HG03460 (cell line): ENCODE data around the gene PRRC2C.
"Not testable (repeated sequence)": the region's sequence is repeated elsewhere in the genome, so short reads cannot be mapped to it uniquely, and the experiment has no call there.

ENCODE experiments used
- ATAC-seq: cut with Tn5 transposase; IDR thresholded peaks from one replicate; pipeline ENCODE4 v1.9.1; 2021; ENCODE audit not compliant: unreplicated experiment

PRRC2C gene

GRCh38 chr1:171485375-171486047 is at the start of gene PRRC2C:
PRRC2C (plus strand) TSS chr1:171485530; CDS start chr1:171512089, 26,559 bp downstream.
- peak; percentile 97 for ATAC-seq

DNA sequence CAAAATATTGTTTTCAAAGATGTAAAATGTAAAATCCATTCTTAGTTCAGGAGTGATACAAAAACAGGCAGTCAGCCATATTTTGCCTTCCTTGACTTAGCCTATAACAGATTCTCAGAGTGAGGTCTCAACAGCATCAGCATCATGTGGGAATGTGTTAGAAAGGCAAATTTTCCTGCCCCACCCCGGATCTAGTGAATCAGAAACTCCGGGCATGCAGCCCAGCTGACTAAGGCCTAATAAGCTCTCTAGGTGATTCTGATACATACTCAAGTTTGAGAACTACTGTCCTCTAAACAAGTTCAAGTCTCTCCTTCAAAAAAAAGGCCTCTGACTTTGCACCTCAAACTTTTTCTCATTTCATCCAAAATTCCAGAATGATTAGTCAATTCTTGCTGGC is 46.9 kb upstream of the PRRC2C start:
- ATAC-seq: no peak

DNA sequence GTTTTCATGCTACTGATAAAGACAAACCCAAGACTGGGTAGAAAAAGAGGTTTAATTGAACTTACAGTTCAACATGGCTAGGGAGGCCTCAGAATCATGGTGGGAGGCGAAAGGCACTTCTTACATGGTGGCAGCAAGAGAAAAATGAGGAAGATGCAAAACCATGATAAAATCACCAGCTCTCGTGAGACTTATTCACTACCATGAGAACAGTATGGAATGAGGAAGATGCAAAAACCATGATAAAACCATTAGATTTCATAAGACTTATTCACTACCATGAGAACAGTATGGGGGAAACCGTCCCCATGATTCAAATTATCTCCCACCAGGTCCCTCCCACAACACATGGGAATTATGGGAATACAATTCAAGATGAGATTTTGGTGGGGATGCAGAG is 45.1 kb upstream of the PRRC2C start:
- ATAC-seq: not testable (repeated sequence)

DNA sequence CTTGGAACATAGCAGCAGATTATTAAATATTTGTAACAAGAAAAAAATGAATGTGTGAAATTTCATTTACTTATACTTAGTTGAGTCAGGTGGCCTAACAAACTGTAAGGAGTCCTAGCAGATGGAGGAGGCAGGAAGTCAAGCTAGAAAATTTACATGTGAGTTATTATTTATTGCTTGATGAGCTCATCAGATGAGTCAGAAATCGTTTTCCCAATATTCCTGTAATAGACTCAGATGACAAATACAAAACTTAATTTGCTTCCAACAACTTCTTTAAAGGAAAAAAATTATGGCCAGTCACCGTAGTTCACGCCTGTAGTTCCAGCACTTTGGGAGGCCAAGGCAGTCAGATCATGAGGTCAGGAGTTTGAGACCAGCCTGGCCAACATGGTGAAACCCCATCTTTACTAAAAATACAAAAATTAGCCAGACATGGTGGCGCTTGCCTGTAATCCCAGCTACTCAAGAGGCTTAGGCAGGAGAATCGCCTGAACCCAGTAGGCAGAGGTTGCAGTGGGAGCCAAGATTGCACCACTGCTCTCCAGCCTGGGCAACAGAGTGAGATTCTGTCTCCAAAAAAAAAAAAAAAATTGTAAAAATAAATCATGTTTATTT is 43.9 kb upstream of the PRRC2C start:
- not testable (repeated sequence) for ATAC-seq

- no peak for ATAC-seq
Measured at GRCh38 chr1:171446386-171446785, 38.9 kb upstream of the PRRC2C start.

DNA sequence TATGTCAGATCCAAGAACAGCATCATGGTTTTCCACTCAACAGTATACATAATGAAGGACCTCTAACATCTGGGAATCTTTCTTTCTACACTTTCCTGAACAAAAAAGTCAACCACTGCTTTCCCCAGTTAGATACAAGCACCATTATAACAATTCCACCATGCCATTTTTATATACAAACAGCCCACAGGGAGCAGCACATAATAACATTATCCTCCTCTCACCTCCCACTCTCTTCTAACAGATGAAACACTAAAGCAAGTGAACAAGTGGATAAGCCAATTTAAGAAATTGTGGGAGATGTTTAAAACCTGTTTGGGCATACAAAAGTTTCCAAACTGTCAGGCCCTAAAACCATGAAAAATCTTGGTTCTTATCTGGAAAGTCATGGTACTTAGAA is 29.4 kb upstream of the PRRC2C start:
- ATAC-seq: no peak

GRCh38 chr1:171457412-171457811 is 27.9 kb upstream of the PRRC2C start:
- no peak for ATAC-seq

DNA sequence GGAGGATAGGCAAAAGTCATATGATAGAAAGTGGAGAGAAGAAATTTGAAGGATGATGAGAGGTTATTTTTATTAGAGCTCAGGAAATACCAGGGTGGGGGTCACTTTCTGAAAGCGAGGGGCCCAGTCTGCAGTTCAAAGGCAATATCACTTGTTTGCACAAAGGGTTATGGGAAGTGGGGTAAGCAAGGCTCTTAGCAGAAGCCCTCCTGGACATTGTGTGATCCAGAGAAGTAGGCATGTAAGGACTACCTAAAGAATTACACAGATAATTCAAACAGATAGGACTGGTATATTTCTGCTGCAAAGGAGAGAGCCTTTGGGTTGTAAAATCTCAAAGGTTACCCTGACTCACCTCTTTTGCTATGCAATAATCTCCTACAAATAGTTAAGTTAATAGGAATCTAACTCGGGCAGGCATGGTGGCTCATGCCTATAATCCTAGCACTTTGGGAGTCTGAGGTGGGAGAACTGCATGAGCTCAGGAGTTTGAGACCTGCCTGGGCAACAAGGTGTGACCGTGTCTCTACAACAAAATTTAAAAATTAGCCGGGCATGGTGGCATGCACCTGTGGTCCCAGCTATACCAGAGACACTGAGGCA is 25.2 kb upstream of the PRRC2C start:
- ATAC-seq: no peak

- no peak for ATAC-seq
Measured at GRCh38 chr1:171467626-171468025, 17.7 kb upstream of the PRRC2C start.

- peak; percentile 71 for ATAC-seq
Measured at GRCh38 chr1:171468120-171468750, 17.1 kb upstream of the PRRC2C start.

GRCh38 chr1:171470726-171471125 is 14.6 kb upstream of the PRRC2C start:
- no peak for ATAC-seq

DNA sequence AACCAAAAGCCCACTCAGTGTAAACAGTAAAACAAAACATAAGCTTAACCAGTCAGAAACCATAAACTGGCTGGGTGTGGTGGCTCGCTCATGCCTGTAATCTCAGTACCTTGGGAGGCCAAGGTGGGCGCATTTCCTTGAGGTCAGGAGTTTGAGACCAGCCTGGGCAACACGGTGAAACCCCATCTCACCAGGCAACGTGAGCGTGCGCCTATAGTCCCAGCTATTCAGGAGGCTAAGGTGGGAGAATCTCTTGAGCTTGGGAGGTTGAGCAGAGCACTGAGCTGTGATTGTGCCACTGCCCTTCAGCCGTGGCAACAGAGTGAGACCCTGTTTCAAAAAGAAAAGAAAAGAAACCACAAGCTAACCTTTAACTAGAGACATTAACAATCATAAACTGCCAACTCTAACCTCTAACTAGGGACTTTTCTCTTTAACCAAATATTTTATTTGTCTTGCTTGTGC is 13.1 kb upstream of the PRRC2C start:
- ATAC-seq: peak; percentile 64

DNA sequence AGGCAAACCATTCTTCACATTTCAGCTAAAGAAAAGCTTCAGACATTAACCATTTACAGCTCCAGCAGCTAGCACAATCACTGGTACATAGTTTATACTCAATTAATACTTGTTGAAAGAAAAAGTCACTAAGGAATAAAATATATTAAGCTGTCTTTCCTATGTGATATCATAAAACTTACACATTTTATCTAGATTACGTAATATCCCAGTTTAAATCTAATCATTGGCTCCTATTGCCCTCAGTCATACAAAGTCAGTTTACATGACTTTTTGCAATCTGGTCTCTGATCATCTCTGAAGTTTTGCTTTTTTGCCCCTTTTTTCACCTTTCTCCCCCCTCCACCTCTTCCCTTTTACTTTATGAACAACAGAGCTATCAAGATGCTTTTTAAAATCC is 8.5 kb upstream of the PRRC2C start:
- no peak for ATAC-seq

GRCh38 chr1:171477804-171478203 is 7.5 kb upstream of the PRRC2C start:
- ATAC-seq: no peak

DNA sequence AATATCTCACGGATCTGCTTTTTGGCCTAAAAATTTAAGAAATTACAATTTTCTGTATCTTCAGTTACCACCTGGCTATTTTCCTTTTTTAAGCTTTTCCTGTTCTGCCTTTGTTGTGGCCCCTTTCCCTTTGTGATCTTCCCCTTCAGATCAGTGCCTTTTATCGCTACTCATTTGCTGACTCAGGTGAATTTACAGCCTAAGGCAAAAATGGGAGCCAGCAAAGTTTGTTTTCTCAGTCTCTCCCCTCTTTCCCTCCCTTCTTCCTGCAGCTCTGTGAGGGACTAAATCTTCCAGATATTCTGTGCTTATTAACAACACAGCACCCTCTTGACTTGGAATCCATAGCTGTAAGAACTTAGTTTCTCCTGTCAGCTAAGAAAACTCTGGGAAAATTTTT is 5.3 kb upstream of the PRRC2C start:
- no peak for ATAC-seq

DNA sequence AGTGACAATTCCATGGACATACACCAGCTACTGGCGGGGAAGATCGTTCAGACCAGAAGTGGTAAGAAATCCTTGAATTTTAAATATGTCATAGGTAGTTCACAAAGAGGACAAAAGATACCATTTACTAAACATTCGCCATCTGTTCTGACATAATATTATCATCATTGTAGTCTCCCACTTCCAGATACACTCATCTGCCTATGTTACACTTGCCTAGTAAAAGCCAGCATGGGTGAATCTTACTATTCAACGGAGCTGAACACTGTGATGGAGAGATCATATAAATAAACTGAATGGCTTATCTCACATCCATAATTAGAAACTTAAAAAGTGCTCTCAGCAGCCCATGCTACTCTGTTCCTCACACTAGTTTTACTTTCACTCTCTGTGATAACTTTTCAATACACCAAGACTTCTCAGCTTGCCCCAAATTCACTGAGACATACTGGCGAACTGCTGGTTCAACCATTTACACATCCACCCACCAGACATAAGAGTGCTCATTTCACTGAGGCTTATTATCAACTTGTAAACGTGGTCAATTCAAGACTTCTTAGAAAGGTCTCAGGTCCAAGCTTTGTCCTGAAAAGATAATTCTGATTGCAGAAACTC is 463 bp upstream of the PRRC2C start:
- ATAC-seq: peak; percentile 46

DNA sequence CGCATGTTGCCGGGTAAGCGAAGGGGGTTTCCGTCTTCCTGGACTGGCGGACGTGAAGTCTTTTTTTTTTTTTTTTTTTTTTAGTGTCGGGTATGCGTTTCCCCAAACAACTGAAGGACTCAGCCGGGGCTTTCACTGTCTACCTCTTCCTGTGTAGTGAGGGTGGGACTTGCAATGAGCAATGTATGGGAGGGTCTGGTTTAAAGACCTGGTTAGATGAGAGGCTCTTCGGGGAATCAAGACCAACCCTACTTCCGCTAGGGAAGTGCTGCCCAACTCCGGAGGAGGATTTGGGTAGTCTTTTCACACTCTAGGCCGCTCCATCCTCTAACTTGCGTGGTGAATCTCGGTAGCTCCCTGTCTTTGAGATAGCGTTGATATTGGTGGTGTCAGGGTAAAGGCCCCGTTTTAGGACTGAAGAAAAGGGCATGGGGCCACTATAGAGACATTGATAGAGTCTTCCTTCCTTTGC is 754 bp downstream of the PRRC2C start:
- peak; percentile 39 for ATAC-seq

GRCh38 chr1:171487038-171487437 is 1.7 kb downstream of the PRRC2C start:
- ATAC-seq: no peak

DNA sequence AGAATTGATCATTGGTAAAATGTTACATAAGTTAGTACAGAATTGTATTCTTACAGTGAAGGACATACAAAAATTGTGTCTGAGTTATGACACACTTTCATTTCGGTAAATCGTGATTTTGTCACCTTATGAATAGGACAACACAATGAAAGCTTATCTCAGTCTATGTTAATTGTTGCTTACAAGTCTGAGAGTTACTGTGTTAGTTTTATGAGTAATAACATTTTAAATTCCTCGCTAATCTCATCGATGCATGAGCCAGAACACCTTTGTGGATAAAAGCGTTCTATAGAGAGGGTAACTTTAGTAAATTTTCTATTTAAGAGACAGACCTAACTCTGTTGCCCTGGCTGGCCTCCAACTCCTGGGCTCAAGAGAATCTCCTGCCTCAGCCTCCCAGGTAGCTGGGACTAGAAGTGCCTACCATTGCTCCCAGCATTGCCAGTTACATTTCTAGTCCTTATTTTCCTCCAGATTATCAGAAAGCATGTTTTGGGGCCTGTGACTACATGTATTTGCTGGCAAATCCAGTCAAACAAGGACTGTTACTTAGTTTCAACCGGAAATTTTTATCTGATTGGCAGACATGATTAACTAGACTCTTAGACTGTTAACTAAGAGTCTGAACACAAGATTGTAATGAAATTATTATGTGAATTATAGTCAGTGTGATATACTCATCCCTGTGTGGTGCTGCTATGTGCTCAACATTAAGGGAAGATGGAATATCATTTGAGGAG is 3.0 kb downstream of the PRRC2C start:
- no peak for ATAC-seq

DNA sequence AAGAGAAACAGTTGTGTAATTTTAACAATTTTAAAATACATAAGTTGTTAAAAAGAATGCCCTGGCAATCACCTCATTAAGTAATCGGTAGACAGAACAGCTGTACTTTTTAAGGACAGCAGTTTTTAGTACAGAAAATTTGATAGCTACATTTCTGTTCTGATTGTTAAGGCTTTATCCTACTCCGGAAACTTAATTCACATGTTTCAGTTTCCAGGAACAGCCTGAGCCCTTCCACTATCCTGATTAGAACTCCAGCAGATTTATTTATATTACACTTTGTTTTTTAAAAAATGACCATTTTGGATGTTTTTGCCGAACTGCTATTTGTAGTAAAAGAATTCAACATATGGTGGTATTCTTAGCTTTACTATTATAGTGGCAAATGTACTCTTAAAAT is 8.7 kb downstream of the PRRC2C start:
- no peak for ATAC-seq

DNA sequence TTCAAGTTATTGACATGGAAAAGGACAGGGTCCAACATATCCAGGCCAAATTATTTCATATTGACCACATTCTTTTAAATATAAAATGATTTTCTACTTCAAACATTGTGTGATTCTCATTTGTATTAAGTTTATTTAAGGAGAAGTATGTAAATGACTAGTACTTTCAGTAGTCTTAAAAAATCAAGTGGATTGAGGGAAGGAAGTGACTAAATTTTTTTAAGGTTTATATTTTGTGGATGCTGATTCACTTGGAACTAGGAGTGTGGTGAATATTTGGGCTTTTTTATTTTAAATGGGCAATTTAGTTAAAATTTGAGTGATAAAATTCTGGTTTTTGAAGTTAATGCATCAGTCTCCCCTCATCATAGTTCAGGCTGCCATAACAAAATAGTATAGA is 10.1 kb downstream of the PRRC2C start:
- ATAC-seq: no peak
